Endometrial microvascular endothelial cells (primary cell): Measurements from ENCODE around the gene CDC42SE2. TPM values are rescaled to one million over a fixed set of nuclear protein-coding genes. Genes with fewer than 3 reads are reported as not detected.

Source experiments
- in situ Hi-C: cut with HindIII; loops from 2 replicates; pipeline ENCODE4 v1.10.0; 2017; ENCODE audit warnings: low sequenced_read_pairs, low pct_unique_long_range_greater_than_20kb; ENCODE audit errors: inconsistent ontology term
- total RNA-seq: library from RNA; depleted of rRNA; stranded (reverse); fragments of >200 nt; gene quantifications from one replicate; pipeline ENCODE4 v1.2.3, GENCODE V29; 2015; ENCODE audit errors: inconsistent ontology term

CDC42SE2 gene
- total RNA-seq, 1 donor from 2014 or later = 28.6 TPM

GRCh38 chr5:131245948-131246347 is 17.9 kb upstream of the CDC42SE2 start:
- in situ Hi-C loops = no loop called here

- in situ Hi-C loops = no loop called here
Observed at GRCh38 chr5:131246504-131246903, 17.3 kb upstream of the CDC42SE2 start.

GRCh38 chr5:131250751-131251475 is 12.9 kb upstream of the CDC42SE2 start:
- in situ Hi-C loops = loop anchor here (25.0 kb wide), 2 partner anchors 89 to 161 kb away; partner anchors contain the start of genes HINT1 and LYRM7

- in situ Hi-C loops = loop anchor here (25.0 kb wide), 2 partner anchors 90 to 160 kb away; partner anchors contain the start of genes HINT1 and LYRM7
Observed at GRCh38 chr5:131252824-131253171, 11.1 kb upstream of the CDC42SE2 start.

GRCh38 chr5:131254025-131254424 is 9.8 kb upstream of the CDC42SE2 start:
- in situ Hi-C loops = loop anchor here (25.0 kb wide), 2 partner anchors 92 to 158 kb away; partner anchors contain the start of genes HINT1 and LYRM7

- in situ Hi-C loops = loop anchor here (25.0 kb wide), 2 partner anchors 92 to 158 kb away; partner anchors contain the start of genes HINT1 and LYRM7
Observed at GRCh38 chr5:131254741-131255140, 9.1 kb upstream of the CDC42SE2 start.

GRCh38 chr5:131256507-131256823 is 7.4 kb upstream of the CDC42SE2 start:
- in situ Hi-C loops = loop anchor here (25.0 kb wide), 2 partner anchors 94 to 156 kb away; partner anchors contain the start of genes HINT1 and LYRM7

- in situ Hi-C loops = loop anchor here (25.0 kb wide), 2 partner anchors 96 to 154 kb away; partner anchors contain the start of genes HINT1 and LYRM7
Observed at GRCh38 chr5:131258733-131259132, 5.1 kb upstream of the CDC42SE2 start.

GRCh38 chr5:131259326-131259725 is 4.5 kb upstream of the CDC42SE2 start:
- in situ Hi-C loops = loop anchor here (25.0 kb wide), 2 partner anchors 97 to 153 kb away; partner anchors contain the start of genes HINT1 and LYRM7

GRCh38 chr5:131260895-131261294 is 3.0 kb upstream of the CDC42SE2 start:
- in situ Hi-C loops = loop anchor here (25.0 kb wide), 2 partner anchors 99 to 151 kb away; partner anchors contain the start of genes HINT1 and LYRM7

- in situ Hi-C loops = loop anchor here (25.0 kb wide), 2 partner anchors 99 to 151 kb away; partner anchors contain the start of genes HINT1 and LYRM7
Observed at GRCh38 chr5:131261483-131261882, 2.4 kb upstream of the CDC42SE2 start.

GRCh38 chr5:131262953-131263541 is 806 bp upstream of the CDC42SE2 start:
- in situ Hi-C loops = loop anchor here (25.0 kb wide), 2 partner anchors 101 to 149 kb away; partner anchors contain the start of genes HINT1 and LYRM7

GRCh38 chr5:131264451-131265099 is 722 bp downstream of the CDC42SE2 start:
- in situ Hi-C loops = loop anchor here (25.0 kb wide), 2 partner anchors 102 to 148 kb away; partner anchors contain the start of genes HINT1 and LYRM7

GRCh38 chr5:131265311-131265803 is 1.5 kb downstream of the CDC42SE2 start:
- in situ Hi-C loops = loop anchor here (25.0 kb wide), 2 partner anchors 103 to 147 kb away; partner anchors contain the start of genes HINT1 and LYRM7

- in situ Hi-C loops = loop anchor here (25.0 kb wide), 2 partner anchors 104 to 146 kb away; partner anchors contain the start of genes HINT1 and LYRM7
Observed at GRCh38 chr5:131266370-131267060, 2.7 kb downstream of the CDC42SE2 start.

GRCh38 chr5:131268758-131269370 is 5.0 kb downstream of the CDC42SE2 start:
- in situ Hi-C loops = loop anchor here (25.0 kb wide), 2 partner anchors 107 to 143 kb away; partner anchors contain the start of genes HINT1 and LYRM7

GRCh38 chr5:131270809-131271208 is 7.0 kb downstream of the CDC42SE2 start:
- in situ Hi-C loops = loop anchor here (25.0 kb wide), 2 partner anchors 109 to 141 kb away; partner anchors contain the start of genes HINT1 and LYRM7

- in situ Hi-C loops = loop anchor here (25.0 kb wide), 2 partner anchors 110 to 140 kb away; partner anchors contain the start of genes HINT1 and LYRM7
Observed at GRCh38 chr5:131271888-131272287, 8.0 kb downstream of the CDC42SE2 start.
